ENCODE measurements around the gene RASAL1.

- no peak for TF ChIP-seq CTBP1 (IDR thresholded peaks at IDR 0.05; ENCODE audit: borderline replicate concordance)
- no peak for TF ChIP-seq ARNT (IDR thresholded peaks at IDR 0.05)
- no peak for TF ChIP-seq SP1 (IDR thresholded peaks at IDR 0.05)
These were observed 45.7 kb downstream of the RASAL1 start for GRCh38 chr12:113089839-113090238.

All from HEK293T (cell line).